Type B pancreatic cell (in vitro differentiated cells): ENCODE results near the gene GRIP2. TPM values are rescaled to one million over a fixed set of nuclear protein-coding genes. Genes with fewer than 3 reads are reported as not detected.

Experiments
- DNase-seq: peaks from one replicate; pipeline ENCODE4 v3.0.0; 2021; ENCODE audit warnings: mixed read lengths; ENCODE audit not compliant: unreplicated experiment; ENCODE audit errors: extremely low spot score
- H3K27ac Mint-ChIP-seq: 2 replicates; pipeline ENCODE4 v1.8.0; 2021; ENCODE audit warnings: mild to moderate bottlenecking, mixed read lengths
- H3K27me3 Mint-ChIP-seq: 2 replicates; pipeline ENCODE4 v1.8.0; 2021; ENCODE audit warnings: mixed read lengths
- H3K36me3 Mint-ChIP-seq: 2 replicates; pipeline ENCODE4 v1.8.0; 2021; ENCODE audit warnings: mixed read lengths
- H3K4me1 Mint-ChIP-seq: one replicate; pipeline ENCODE4 v1.8.0; 2021; ENCODE audit warnings: mixed read lengths; ENCODE audit not compliant: unreplicated experiment
- H3K4me3 Mint-ChIP-seq: 2 replicates; pipeline ENCODE4 v1.8.0; 2021; ENCODE audit warnings: mild to moderate bottlenecking, mixed read lengths
- H3K9me3 Mint-ChIP-seq: 2 replicates; pipeline ENCODE4 v1.8.0; 2021; ENCODE audit warnings: mixed read lengths
- total RNA-seq: library from RNA; stranded (reverse); gene quantifications from 2 replicates; pipeline ENCODE4 v1.2.1, GENCODE V29; 2021; ENCODE audit warnings: low replicate concordance
- TF ChIP-seq, protein P1 (sequence below): fragments of 200-600 bp; sonication (generic); conservative IDR thresholded peaks from 2 replicates; pipeline ENCODE4 v1.5.0; 2021; ENCODE audit warnings: antibody characterized with exemption, mild to moderate bottlenecking

The GRIP2 gene
- total RNA-seq, 1 donor from 2014 or later: 5.6 TPM

- Mint-ChIP-seq H3K27me3 (peaks cover 37% of the 10 kb centered on the region), H3K27ac (no peak overlapping the region), H3K4me1 (no peaks in the 10 kb centered on the region), H3K4me3 (no peak overlapping the region), H3K36me3 (no peaks in the 10 kb centered on the region), H3K9me3 (no peaks in the 10 kb centered on the region)
- no peak for DNase-seq
- TF ChIP-seq, protein P1, sequence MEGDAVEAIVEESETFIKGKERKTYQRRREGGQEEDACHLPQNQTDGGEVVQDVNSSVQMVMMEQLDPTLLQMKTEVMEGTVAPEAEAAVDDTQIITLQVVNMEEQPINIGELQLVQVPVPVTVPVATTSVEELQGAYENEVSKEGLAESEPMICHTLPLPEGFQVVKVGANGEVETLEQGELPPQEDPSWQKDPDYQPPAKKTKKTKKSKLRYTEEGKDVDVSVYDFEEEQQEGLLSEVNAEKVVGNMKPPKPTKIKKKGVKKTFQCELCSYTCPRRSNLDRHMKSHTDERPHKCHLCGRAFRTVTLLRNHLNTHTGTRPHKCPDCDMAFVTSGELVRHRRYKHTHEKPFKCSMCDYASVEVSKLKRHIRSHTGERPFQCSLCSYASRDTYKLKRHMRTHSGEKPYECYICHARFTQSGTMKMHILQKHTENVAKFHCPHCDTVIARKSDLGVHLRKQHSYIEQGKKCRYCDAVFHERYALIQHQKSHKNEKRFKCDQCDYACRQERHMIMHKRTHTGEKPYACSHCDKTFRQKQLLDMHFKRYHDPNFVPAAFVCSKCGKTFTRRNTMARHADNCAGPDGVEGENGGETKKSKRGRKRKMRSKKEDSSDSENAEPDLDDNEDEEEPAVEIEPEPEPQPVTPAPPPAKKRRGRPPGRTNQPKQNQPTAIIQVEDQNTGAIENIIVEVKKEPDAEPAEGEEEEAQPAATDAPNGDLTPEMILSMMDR: no peak
These were observed 41.9 kb upstream of the GRIP2 start for GRCh38 chr3:14582045-14582410.

DNA sequence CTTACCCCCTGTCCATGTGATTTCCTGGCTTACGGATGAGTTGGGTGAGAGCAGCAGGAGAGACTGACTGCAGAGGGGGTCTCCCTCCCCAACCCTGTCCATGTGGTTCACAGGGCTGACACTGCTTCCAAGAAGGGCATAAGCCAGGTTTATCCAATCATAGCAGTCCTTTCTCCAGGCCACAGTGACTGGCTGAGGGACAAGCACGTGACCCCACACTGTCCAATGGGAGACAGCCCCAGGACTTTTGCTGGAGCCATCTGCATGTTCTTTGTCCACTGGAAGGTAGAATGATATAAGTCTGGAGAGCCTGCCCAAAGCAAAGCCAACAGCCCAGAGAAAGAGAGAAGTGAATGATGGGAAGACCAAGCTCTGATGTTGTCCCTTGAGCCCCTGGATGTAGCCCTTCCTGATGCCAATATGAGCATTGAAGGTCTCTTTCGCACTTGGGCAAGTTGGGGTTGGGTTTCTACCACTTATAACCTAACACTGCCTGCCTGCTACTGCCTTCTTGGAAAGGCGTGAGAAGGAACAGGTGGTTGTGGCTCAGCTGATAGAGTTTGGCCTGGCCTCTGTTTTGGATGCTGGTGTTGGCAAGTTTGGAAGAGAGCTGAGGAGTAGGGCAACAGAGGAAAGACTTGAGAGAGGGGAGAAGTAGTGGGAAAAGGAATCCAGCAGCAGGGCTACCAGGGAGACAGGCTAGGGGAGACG lies 41.3 kb upstream of the GRIP2 start:
- no peak overlapping the region for H3K4me3 Mint-ChIP-seq
- H3K4me1 Mint-ChIP-seq: no peaks in the 10 kb centered on the region
- H3K36me3 Mint-ChIP-seq: no peaks in the 10 kb centered on the region
- H3K9me3 Mint-ChIP-seq: no peaks in the 10 kb centered on the region
- DNase-seq: no peak
- TF ChIP-seq, protein P1: no peak
- peaks cover 38% of the 10 kb centered on the region for H3K27me3 Mint-ChIP-seq
- H3K27ac Mint-ChIP-seq: no peak overlapping the region

GRCh38 chr3:14577897-14578296 lies 37.8 kb upstream of the GRIP2 start:
- no peak overlapping the region for H3K4me3 Mint-ChIP-seq
- TF ChIP-seq, protein P1: no peak
- H3K36me3 Mint-ChIP-seq: no peaks in the 10 kb centered on the region
- H3K27ac Mint-ChIP-seq: no peak overlapping the region
- DNase-seq: no peak
- peaks cover 32% of the 10 kb centered on the region for H3K27me3 Mint-ChIP-seq
- H3K4me1 Mint-ChIP-seq: no peaks in the 10 kb centered on the region
- no peaks in the 10 kb centered on the region for H3K9me3 Mint-ChIP-seq

GRCh38 chr3:14576163-14576562 lies 36.0 kb upstream of the GRIP2 start:
- DNase-seq: no peak
- H3K36me3 Mint-ChIP-seq: no peaks in the 10 kb centered on the region
- TF ChIP-seq, protein P1: no peak
- no peak overlapping the region for H3K27ac Mint-ChIP-seq
- H3K4me3 Mint-ChIP-seq: no peak overlapping the region
- no peaks in the 10 kb centered on the region for H3K9me3 Mint-ChIP-seq
- peaks cover 21% of the 10 kb centered on the region for H3K27me3 Mint-ChIP-seq
- no peaks in the 10 kb centered on the region for H3K4me1 Mint-ChIP-seq

DNA sequence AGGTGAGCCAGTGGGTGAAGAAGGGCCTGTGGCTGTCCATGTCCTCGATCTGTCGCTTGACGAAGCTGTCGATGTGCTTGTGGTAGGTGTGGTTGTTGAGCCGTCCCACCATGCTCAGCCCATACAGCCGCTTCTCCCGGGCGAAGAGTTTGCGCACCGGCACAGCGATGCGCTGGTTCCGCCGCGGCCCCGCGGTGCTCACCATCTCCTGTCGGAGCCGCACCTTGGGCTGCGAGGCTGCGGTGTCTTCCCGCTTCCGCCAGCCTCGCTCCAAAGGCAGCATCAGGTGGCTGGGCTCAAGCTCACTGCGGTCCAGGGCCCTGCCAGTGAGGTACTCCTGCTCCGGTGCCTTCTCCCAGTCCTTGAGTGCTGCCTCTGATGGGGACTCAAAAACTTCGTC lies 34.0 kb upstream of the GRIP2 start:
- DNase-seq: no peak
- peaks cover 15% of the 10 kb centered on the region for H3K27me3 Mint-ChIP-seq

More for the DNA sequence above, 34.0 kb upstream of the GRIP2 start:
- Mint-ChIP-seq H3K4me1 (peaks cover 7% of the 10 kb centered on the region), H3K27ac (no peak overlapping the region), H3K9me3 (no peaks in the 10 kb centered on the region), H3K4me3 (no peak overlapping the region), H3K36me3 (no peaks in the 10 kb centered on the region)
- TF ChIP-seq, protein P1: no peak
